WI38 (cell line): Measurements from ENCODE around the gene TRIM7.

Experiments used
- H3K4me3 ChIP-seq: 2 replicates; pipeline ENCODE4 v1.5.1; 2011; ENCODE audit warnings: low read depth, mild to moderate bottlenecking, control low read depth, low read length
- CTCF ChIP-seq: IDR thresholded peaks from 2 replicates; pipeline ENCODE4 v1.5.1; 2012; ENCODE audit warnings: low read depth, mild to moderate bottlenecking, control low read depth, low read length

Gene TRIM7

GRCh38 chr5:181231432-181231831 lies 26.4 kb upstream of the TRIM7 start:
- TF ChIP-seq CTCF: no peak

GRCh38 chr5:181230551-181230950 lies 25.6 kb upstream of the TRIM7 start:
- no peak for TF ChIP-seq CTCF
- H3K4me3 ChIP-seq: no peak overlapping the region

More at GRCh38 chr5:181231432-181231831, 26.4 kb upstream of the TRIM7 start:
- H3K4me3 ChIP-seq: no peak overlapping the region

- TF ChIP-seq CTCF: no peak
- H3K4me3 ChIP-seq: no peak overlapping the region
Observed at GRCh38 chr5:181229996-181230395, 25.0 kb upstream of the TRIM7 start.

- no peak for TF ChIP-seq CTCF
- H3K4me3 ChIP-seq: peak overlapping the region; percentile 87
Observed at GRCh38 chr5:181224390-181225229, 19.6 kb upstream of the TRIM7 start.

- TF ChIP-seq CTCF: no peak
- peak overlapping the region; percentile 87 for H3K4me3 ChIP-seq
Observed at GRCh38 chr5:181223729-181224389, 18.9 kb upstream of the TRIM7 start.

- TF ChIP-seq CTCF: no peak
- H3K4me3 ChIP-seq: peak within 1 kb of the TSS; percentile 87
Observed at GRCh38 chr5:181223058-181223728, 18.2 kb upstream of the TRIM7 start, which contains the start of gene TRIM41. TSS of gene TRIM41 (plus strand) at chr5:181223281. CDS start at chr5:181224000, 719 bp downstream.
